ENCODE data around the gene PTOV1.
A peak's percentile ranks its signal among the peaks of the same experiment; 100 is the strongest.

PTOV1 gene

GRCh38 chr19:49845414-49845813 is 5.5 kb upstream of the PTOV1 start:
- no peak for DNase-seq

- DNase-seq, result no peak
These were observed 4.6 kb upstream of the PTOV1 start for GRCh38 chr19:49846408-49846807.

- no peak for DNase-seq
These were observed 2.9 kb upstream of the PTOV1 start for GRCh38 chr19:49847731-49848696.

DNA sequence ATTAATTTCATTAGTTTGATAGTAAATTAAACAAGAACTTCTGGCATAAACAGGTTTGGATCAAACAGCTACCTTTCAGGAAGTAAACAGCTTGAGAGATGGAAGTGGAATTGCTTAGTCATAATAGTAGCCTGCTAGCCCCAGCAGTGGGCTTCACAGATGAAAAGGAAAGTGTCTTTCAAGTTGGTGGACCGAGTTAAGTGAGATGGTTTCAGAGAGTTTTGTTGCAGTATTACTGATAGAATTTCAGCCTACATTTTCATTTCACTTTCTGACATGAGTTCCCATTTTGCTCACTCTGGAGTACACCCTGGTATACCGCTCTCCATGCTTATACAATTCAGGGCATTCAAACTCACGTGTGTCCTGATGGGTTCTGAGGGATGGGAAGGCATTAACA is 2.0 kb upstream of the PTOV1 start:
- DNase-seq, result no peak

- no peak for DNase-seq
These were observed 1.3 kb upstream of the PTOV1 start for GRCh38 chr19:49849433-49850220.

DNA sequence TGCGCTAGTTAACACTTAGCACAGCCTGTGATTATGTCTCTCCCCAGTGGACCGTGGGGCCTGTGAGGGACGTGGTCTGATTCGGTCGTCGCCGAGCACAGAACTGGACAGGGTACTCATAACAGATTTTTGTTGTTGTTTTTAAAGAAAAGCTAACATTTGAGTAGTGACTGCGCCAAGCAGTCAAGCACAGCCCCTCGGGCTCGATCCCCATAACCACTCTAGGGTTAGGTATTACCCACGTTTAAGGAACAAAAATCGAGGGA is 805 bp upstream of the PTOV1 start:
- no peak for DNase-seq

DNA sequence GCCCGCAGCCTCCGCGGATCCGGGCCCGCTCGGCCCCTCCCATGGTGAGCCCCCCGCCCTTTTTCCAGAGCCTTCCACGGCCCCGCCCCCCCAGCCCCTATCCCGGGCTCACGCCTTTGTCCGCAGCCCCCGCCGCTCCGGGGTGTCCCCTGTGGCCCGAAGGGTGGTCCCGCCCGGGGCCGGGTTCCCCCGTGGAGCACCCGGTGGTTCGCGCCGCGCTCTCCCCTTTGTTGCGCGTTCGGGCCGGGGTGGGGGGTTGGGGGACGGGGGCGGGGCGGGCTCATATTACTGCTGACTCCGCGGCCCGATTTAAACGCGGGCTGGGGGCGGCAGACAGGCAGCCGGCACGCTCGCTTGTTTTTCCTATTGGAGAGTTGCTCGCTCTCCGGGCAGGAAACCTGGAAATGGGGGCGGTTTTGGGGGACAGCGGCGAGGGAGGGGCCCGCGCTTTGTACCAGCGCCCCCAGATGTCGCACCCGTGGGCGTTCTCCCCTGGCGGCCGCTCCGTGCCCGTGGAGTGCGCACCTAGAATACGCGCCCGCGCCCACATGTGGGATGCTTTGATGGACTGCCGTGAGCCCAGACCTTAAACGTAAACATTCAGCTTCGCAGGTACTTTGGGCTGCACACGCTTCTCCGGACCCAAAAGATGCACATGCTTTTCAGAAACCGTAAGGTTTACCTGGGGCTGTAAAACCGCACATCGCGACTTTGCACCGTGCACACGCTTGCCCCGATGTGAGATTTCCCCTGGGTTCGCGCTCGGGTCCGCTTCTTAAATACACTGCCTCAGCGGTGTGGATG is 699 bp downstream of the PTOV1 start:
- DNase-seq, result peak; percentile 83

DNA sequence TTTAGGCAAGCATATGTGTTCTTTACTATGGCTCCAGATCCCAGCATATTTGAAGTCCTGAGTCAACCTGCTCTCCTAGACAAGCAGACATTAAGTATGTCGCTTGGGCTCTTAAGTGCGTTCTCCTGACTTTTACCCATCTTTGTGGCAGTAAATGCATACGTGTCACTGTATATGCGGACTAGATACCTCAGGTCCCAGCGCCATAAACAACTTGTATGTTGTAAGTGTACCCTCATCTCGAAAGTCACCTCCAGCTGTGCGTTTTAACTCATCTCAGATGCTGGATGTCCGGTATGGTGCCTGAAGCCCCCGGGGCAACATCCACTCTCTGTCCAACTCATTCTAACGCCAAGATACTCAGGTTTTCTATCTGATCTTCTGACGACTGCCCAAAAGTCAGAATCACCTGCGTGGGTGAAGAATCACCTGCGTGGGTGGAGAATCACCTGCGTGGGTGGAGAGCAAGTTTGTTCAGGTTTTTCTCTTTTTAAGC is 1.7 kb downstream of the PTOV1 start:
- DNase-seq, result no peak

DNA sequence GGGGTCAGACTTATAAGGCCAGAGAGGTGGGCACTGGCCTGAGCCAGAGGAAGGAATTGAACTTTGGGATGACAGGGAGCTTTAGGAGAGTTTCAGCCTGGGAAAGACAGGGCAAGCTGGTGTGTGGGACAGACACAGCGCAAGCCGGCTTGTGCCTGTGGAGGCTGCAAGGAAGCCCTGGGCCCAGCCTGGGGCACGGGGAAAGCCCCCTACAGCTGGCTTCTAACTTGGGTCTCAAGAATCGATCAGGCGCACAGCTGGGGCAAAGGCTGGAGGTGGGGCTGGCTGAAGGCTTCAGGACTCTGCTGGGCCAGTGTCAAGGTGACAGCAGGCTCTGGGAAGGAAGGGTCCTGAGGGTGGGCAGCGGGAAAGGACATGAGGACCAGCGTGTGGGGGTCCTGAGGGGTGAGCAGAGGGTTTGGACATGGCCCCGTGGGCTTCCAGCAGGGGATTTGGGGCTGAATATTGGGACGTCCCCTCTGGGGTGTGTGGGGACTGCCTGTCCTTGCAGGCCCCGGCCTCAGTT is 3.0 kb downstream of the PTOV1 start:
- no peak for DNase-seq

- DNase-seq, result no peak
These were observed 3.7 kb downstream of the PTOV1 start for GRCh38 chr19:49854378-49855263.

GRCh38 chr19:49855277-49855675 is 4.3 kb downstream of the PTOV1 start:
- DNase-seq, result no peak

DNA sequence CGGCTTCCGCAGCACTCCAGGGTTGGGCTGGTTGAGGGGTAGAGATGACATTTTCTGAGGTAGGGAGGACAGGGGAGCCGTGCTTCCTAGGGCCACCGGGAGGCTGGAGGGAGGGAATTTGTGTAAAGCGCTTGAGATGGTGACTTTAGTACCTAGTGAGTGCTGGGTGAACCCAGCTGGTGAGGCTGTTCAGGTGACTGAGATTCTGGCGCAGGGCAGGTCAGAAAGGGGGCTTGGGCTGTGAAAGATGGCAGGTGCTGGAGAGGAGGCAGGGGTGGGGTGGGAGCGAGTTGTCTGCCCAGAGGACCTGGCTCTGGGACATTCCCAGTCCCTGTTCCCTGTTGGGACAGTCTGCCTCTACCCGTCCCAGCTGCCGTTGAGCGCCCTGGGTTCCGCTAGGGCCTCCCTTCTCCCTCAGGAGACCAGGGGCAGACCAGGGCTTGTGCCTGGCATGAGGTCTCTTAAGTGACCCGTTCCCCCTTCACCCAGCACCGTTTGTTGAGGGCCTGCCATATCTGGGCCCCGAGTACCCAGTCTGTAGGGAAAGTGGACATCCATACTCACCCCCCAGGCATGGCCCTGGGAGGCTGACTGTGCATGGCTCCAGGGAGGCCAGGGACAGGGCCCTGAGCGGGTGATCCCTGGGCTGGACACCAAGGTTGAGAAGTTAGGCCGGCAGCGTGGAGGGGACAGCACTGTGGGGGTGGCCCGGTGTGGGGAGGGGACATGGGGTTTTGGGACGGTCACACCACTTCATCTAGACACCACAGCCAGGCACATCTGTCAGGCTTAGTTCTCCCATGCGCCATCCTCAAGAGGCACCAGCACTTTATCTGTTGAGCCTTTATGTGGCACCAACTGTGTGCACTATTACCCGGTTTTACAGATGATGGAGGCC is 5.0 kb downstream of the PTOV1 start:
- DNase-seq, result no peak

GRCh38 chr19:49856574-49857021 is 5.6 kb downstream of the PTOV1 start:
- DNase-seq, result no peak

DNA sequence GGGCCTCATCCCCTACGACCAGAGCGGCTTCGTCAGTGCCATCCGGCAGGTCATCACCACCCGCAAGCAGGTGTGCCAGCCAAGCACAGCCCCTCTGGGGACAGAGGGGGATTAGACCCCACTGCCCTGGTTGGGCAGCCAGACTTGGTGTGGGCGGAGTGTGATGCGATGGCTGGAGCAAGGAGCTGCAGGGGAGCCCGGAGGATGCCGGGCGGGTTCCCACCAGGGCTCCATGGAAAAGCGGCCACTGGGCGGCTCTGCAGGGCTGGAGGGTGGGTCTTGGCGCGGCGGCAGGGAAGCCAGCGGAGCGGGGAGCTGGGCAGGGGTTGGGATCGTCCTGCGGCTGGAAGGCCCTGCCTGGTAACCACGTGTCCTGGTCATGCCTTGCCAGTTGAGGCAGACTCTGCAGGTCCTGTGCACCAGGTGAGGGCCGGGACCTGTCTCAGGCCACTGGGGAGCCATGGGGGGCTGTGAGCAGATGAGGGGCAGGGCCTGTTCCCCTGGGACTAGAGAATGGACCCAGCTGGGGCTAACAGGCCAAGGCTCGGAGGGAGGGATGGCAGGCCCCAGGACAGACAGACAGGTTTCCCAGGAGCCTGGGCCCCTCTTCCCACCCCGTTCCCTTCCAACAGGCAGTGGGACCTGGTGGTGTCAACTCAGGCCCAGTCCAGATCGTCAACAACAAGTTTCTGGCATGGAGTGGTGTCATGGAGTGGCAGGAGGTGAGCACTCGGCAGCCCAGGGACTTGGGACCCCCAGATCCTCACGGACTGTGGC is 6.3 kb downstream of the PTOV1 start:
- DNase-seq, result no peak

DNA sequence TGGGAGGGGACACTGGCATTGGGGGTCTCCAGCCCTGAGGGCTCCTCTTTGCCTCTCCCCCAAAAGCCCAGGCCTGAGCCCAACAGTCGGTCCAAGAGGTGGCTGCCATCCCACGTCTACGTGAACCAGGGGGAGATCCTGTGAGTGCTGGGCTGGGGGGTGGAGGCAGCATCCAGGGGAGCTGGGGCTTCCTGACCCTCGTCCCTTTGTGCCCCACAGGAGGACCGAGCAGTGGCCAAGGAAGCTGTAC is 6.8 kb downstream of the PTOV1 start:
- DNase-seq, result no peak

GRCh38 chr19:49858088-49858985 is 7.4 kb downstream of the PTOV1 start:
- DNase-seq, result no peak

DNA sequence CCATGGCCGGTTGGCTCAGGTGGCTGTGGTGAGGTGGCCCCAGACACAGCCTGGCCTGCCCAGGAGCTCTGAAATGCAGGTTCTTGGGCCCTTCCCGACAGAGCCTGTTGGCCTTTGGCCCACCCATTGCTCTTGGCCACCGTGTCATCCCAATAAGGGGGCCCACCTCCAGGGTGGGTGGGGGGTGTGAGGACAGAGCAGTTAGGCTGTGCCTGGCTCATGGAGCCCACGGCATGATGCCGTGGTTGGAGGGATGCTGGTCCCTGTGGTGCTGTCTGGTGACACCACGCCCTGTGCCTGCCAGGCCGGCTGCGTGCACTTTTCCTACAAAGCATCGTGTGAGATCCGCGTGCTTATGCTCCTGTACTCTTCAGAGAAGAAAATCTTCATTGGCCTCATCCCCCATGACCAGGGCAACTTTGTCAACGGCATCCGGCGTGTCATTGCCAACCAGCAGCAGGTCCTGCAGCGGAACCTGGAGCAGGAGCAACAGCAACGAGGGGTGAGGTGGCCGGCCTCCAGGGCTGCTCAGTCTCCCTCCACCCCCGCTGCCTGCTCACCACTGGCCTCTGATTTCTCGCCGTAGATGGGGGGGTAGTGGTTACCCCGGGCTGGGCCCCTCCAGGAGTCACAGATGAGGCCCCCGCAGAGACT is 8.8 kb downstream of the PTOV1 start:
- no peak for DNase-seq

GRCh38 chr19:49860336-49861102 is 9.6 kb downstream of the PTOV1 start:
- no peak for DNase-seq
